Activated T-cell treated with anti-CD3 and anti-CD28 coated beads, Interleukin-2, amount 50 U/mL, for 72 hours (primary cell): ENCODE measurements around the gene PSME3. TPM values are rescaled to one million over a fixed set of nuclear protein-coding genes. Genes with fewer than 3 reads are reported as not detected.

Experiments
- ATAC-seq, 2 donors: fragments of 150-1000 bp; cut with Tn5 transposase; replicated peaks in 1 of 2; 2 replicates each; pipeline ENCODE4 v1.10.0; 2021; ENCODE audit warnings: moderate library complexity in 2 of 2, mild to moderate bottlenecking in 1 of 2
- DNase-seq, 2 donors: peaks; one replicate each; pipeline ENCODE4 v3.0.0; 2021 to 2022; ENCODE audit warnings: mixed read lengths in 1 of 2
- H3K27ac Mint-ChIP-seq: one replicate; pipeline ENCODE4 v1.8.0; 2022; ENCODE audit warnings: mild to moderate bottlenecking, moderate library complexity, mixed read lengths
- H3K27me3 Mint-ChIP-seq: one replicate; pipeline ENCODE4 v1.8.0; 2022; ENCODE audit warnings: low read depth, mixed read lengths
- H3K36me3 Mint-ChIP-seq, 2 donors: one replicate each; pipeline ENCODE4 v1.8.0; 2022; ENCODE audit warnings: mixed read lengths in 2 of 2, mild to moderate bottlenecking in 1 of 2; ENCODE audit not compliant: insufficient read depth in 2 of 2
- H3K4me1 Mint-ChIP-seq: one replicate; pipeline ENCODE4 v1.8.0; 2022; ENCODE audit warnings: low read depth, mixed read lengths
- H3K4me3 Mint-ChIP-seq, 2 donors: one replicate each; pipeline ENCODE4 v1.8.0; 2022; ENCODE audit warnings: mild to moderate bottlenecking in 2 of 2, mixed read lengths in 2 of 2, moderate library complexity in 2 of 2
- H3K9me3 Mint-ChIP-seq, 2 donors: one replicate each; pipeline ENCODE4 v1.8.0; 2022; ENCODE audit warnings: mixed read lengths in 2 of 2
- total RNA-seq, 2 donors: library from RNA; stranded (reverse); gene quantifications; one replicate each; pipeline ENCODE4 v1.2.3, GENCODE V29; 2022

PSME3 gene
- total RNA-seq, 2 donors from 2014 or later, result 87.4 to 91.2 TPM

DNA sequence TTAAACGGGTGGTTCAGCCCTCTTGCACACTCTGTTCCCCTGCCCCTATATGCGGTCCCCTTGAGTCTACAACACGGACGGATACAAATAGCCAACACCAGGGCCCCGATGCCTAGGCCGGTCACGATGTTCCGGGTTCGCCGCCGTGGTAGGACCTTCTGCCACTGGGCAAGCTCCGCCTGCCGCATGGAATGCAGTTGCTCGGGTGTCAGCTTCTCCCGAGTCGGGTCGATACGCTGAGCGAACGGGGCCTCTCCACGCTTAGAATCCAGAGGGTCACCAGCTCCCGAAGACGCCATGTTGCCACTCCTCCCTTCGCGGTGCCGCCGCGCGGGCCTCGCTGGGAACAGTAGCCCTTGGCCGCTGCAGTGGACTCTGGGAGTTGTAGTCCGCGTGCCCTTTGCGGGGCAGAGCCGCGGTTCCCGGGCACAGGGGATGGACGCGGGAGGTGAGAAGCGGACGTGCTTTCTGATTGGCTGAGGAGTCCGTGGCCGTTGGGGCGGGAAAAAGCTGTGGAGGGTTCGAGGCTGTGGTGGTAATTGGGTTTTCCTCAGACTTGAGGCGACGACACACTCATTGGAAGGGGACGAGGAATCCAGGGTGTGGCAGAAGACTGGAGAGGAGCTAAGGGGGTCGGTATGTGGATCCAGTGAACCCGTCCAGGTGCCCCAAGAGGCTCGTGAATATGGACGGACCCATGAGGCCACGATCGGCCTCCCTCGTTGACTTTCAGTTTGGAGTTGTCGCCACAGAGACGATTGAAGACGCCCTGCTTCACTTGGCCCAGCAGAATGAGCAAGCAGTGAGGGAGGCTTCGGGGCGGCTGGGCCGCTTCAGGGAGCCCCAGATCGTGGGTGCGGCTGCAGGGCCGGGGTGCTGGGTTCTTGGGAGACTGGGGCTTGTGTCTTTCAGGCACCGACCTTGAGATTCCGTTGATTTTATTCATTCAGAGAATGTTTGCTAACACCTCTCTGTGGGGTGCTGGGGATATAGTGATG lies 34.5 kb upstream of the PSME3 start, which contains the start of the genes CNTD1 and COA3:
CNTD1 (plus strand) TSS at position 479 of the 998 bp plus-strand sequence; CDS start at position 686, 207 bp downstream.
COA3 (minus strand) TSS at position 322 of the 998 bp plus-strand sequence; CDS start at position 299, 23 bp downstream.
- peak within 1 kb of the TSS; percentile 44 for H3K27ac Mint-ChIP-seq
- peaks cover 0 to 4% of the 10 kb centered on the region in 2 donors for H3K36me3 Mint-ChIP-seq
- peak within 1 kb of the TSS; percentile 91 to 95 for H3K4me3 Mint-ChIP-seq
- peaks cover 27% of the 10 kb centered on the region for H3K4me1 Mint-ChIP-seq
- H3K27me3 Mint-ChIP-seq, result no peaks in the 10 kb centered on the region
- peaks cover 0 to 2% of the 10 kb centered on the region in 2 donors for H3K9me3 Mint-ChIP-seq
- DNase-seq (peak; percentile 87), ATAC-seq (peak; percentile 99 to 100)

- Mint-ChIP-seq H3K27me3 (no peaks in the 10 kb centered on the region), H3K4me3 (no peak overlapping the region), H3K36me3 (peaks cover 0 to 4% of the 10 kb centered on the region in 2 donors), H3K4me1 (peaks cover 10% of the 10 kb centered on the region), H3K27ac (no peak overlapping the region), H3K9me3 (peaks cover 0 to 2% of the 10 kb centered on the region in 2 donors)
- ATAC-seq (no peak), DNase-seq (no peak)
These were observed 29.9 kb upstream of the PSME3 start for GRCh38 chr17:42803074-42803883.

GRCh38 chr17:42804918-42805367 lies 28.3 kb upstream of the PSME3 start:
- H3K4me3 Mint-ChIP-seq, result no peak overlapping the region
- ATAC-seq (no peak), DNase-seq (no peak)
- no peaks in the 10 kb centered on the region for H3K4me1 Mint-ChIP-seq
- H3K27ac Mint-ChIP-seq, result no peak overlapping the region
- H3K27me3 Mint-ChIP-seq, result no peaks in the 10 kb centered on the region
- peaks cover 0 to 1% of the 10 kb centered on the region in 2 donors for H3K36me3 Mint-ChIP-seq
- H3K9me3 Mint-ChIP-seq, result no peaks in the 10 kb centered on the region

GRCh38 chr17:42806249-42806648 lies 26.9 kb upstream of the PSME3 start:
- H3K9me3 Mint-ChIP-seq, result no peaks in the 10 kb centered on the region
- no peak overlapping the region for H3K27ac Mint-ChIP-seq
- no peak for DNase-seq
- H3K4me3 Mint-ChIP-seq, result no peak overlapping the region
- no peaks in the 10 kb centered on the region for H3K4me1 Mint-ChIP-seq
- no peaks in the 10 kb centered on the region for H3K27me3 Mint-ChIP-seq
- peaks cover 4 to 8% of the 10 kb centered on the region in 2 donors for H3K36me3 Mint-ChIP-seq
- ATAC-seq, result no peak

GRCh38 chr17:42809250-42809649 lies 23.9 kb upstream of the PSME3 start:
- ATAC-seq (no peak), DNase-seq (no peak)
- Mint-ChIP-seq H3K27ac (no peak overlapping the region), H3K36me3 (peaks cover 8 to 17% of the 10 kb centered on the region in 2 donors), H3K4me1 (no peaks in the 10 kb centered on the region), H3K9me3 (no peaks in the 10 kb centered on the region), H3K27me3 (no peaks in the 10 kb centered on the region), H3K4me3 (no peak overlapping the region)

- Mint-ChIP-seq H3K9me3 (no peaks in the 10 kb centered on the region), H3K27me3 (no peaks in the 10 kb centered on the region), H3K27ac (no peak overlapping the region), H3K36me3 (peaks cover 19 to 41% of the 10 kb centered on the region in 2 donors), H3K4me1 (no peaks in the 10 kb centered on the region), H3K4me3 (no peak overlapping the region)
- no peak for ATAC-seq
- no peak for DNase-seq
These were observed 18.4 kb upstream of the PSME3 start for GRCh38 chr17:42814633-42815399.

- H3K27me3 Mint-ChIP-seq, result no peaks in the 10 kb centered on the region
- no peak overlapping the region for H3K4me3 Mint-ChIP-seq
- no peak overlapping the region for H3K27ac Mint-ChIP-seq
- ATAC-seq (no peak), DNase-seq (no peak)
- H3K9me3 Mint-ChIP-seq, result no peaks in the 10 kb centered on the region
- peaks cover 15 to 43% of the 10 kb centered on the region in 2 donors for H3K36me3 Mint-ChIP-seq
- H3K4me1 Mint-ChIP-seq, result peaks cover 13% of the 10 kb centered on the region
These were observed 15.3 kb upstream of the PSME3 start for GRCh38 chr17:42817866-42818265.

DNA sequence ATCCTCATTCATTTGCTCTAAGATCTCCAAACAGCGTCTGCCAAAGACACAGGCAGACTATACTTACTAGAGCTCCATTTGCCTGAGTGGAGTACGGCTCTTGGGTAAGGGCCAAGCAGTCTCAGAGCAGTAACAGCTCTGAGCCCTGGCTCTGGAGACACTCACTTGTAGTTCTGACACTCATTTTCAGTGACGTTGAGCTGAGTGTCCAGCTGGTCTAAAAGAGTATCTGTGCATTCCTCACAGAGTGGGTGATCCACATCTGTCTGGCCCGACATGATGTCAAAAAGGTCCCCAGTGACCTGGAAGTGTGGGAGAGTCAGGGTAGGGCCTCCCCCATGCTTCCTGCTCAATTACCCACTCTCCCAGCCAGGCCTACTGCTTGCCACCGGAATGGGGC lies 14.8 kb upstream of the PSME3 start:
- no peak for DNase-seq
- no peak for ATAC-seq
- H3K36me3 Mint-ChIP-seq, result peaks cover 15 to 43% of the 10 kb centered on the region in 2 donors
- peaks cover 14% of the 10 kb centered on the region for H3K4me1 Mint-ChIP-seq
- no peaks in the 10 kb centered on the region for H3K27me3 Mint-ChIP-seq
- no peak overlapping the region for H3K27ac Mint-ChIP-seq
- no peaks in the 10 kb centered on the region for H3K9me3 Mint-ChIP-seq
- H3K4me3 Mint-ChIP-seq, result no peak overlapping the region

DNA sequence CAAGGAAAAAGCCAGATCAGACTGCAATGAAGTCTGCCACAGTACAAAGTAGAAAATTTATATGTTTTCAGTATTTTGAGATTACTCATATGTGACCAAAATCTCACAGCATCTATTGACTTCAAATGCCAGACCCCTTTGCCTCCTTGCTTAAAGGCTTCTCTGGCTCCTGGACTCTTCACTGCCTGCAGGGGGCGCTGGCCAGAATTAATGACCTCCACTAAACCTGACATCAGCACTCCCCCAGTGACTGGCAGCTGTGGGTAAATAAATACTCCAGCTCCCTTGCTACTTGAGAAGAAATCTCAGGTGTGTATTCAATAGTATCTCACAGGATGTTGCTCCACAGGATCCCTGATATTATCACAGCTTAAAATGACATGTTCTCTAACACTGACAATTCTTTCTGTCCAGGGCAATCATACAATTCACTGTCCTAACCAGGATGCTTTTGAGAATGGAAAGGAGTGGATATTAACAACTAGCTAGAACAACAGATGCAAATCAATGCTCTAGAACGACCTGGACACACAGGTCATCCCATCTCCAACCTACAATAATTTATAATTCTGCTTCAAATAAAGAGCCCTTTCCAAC lies 13.2 kb upstream of the PSME3 start:
- H3K36me3 Mint-ChIP-seq, result peaks cover 10 to 37% of the 10 kb centered on the region in 2 donors
- DNase-seq (peak; percentile 73 to 77), ATAC-seq (peak; percentile 27 to 33)
- no peaks in the 10 kb centered on the region for H3K9me3 Mint-ChIP-seq
- peaks cover 20% of the 10 kb centered on the region for H3K4me1 Mint-ChIP-seq
- H3K27me3 Mint-ChIP-seq, result no peaks in the 10 kb centered on the region
- no peak overlapping the region for H3K27ac Mint-ChIP-seq
- no peak overlapping the region for H3K4me3 Mint-ChIP-seq

- Mint-ChIP-seq H3K27me3 (no peaks in the 10 kb centered on the region), H3K27ac (no peak overlapping the region), H3K36me3 (peaks cover 5 to 32% of the 10 kb centered on the region in 2 donors), H3K4me1 (peaks cover 20% of the 10 kb centered on the region), H3K4me3 (no peak overlapping the region), H3K9me3 (no peaks in the 10 kb centered on the region)
- DNase-seq, result no peak
- no peak for ATAC-seq
These were observed 12.0 kb upstream of the PSME3 start for GRCh38 chr17:42821176-42821575.

DNA sequence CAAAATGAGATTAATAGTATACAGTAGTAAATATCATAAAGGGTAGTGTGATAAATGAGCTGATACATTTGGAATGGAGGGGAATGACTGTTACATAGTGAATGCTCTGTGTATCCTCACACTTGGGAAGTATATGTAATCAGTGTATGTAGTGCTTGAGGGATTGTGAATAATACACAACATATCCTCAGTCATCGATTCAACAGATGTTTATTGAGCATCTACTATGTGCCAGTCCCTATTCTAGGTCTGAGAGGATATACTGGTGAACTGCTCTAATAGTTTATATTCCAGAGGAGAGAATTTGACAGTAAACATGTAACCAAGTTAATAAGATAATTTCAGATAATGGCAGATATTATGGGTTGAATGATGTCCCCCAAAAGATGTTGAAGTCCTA lies 5.7 kb upstream of the PSME3 start:
- DNase-seq, result no peak
- Mint-ChIP-seq H3K4me3 (no peak overlapping the region), H3K9me3 (no peaks in the 10 kb centered on the region), H3K36me3 (peaks cover 3% of the 10 kb centered on the region in 2 donors), H3K27ac (no peak overlapping the region), H3K4me1 (peaks cover 18% of the 10 kb centered on the region), H3K27me3 (peaks cover 11% of the 10 kb centered on the region)
- no peak for ATAC-seq

DNA sequence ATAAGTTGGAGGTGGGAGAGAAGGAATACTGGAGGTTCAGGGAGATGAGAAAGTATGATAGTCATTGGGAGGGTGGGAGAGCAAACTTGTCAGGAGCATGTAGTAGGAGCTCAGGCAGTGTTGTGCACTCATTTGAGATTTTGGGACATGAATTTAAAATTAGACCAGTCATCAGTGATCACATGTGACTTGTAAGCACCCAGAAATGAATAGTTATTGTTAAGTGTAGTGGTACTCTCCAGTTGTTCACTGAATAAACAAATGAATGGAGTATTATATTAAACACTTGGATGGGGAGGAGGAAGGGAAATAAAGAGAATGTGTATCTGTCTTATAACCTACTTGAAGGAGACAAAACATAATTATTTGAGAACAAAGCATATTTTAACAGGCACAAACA lies 2.2 kb upstream of the PSME3 start:
- H3K4me3 Mint-ChIP-seq, result no peak overlapping the region
- H3K4me1 Mint-ChIP-seq, result peaks cover 28% of the 10 kb centered on the region
- no peaks in the 10 kb centered on the region for H3K9me3 Mint-ChIP-seq
- peaks cover 2 to 3% of the 10 kb centered on the region in 2 donors for H3K36me3 Mint-ChIP-seq
- no peak overlapping the region for H3K27ac Mint-ChIP-seq
- ATAC-seq, result no peak
- DNase-seq, result no peak
- peaks cover 11% of the 10 kb centered on the region for H3K27me3 Mint-ChIP-seq
